ENCODE data around the gene N4BP2L2.

- TF ChIP-seq CTCF (IDR thresholded peaks at IDR 0.05): no peak
- no peak for TF ChIP-seq POLR2A (IDR thresholded peaks at IDR 0.05)
Observed at GRCh38 chr13:32553720-32554119, 15.1 kb upstream of the N4BP2L2 start.
